Fibroblast of skin of right biceps (primary cell): ENCODE results near the gene GALM.
"Not testable (repeated sequence)": the region's sequence is repeated elsewhere in the genome, so short reads cannot be mapped to it uniquely, and the experiment has no call there.

Experiments used
- DNase-seq: peaks from one replicate; pipeline ENCODE4 v3.0.0-alpha.2; 2013

GALM gene

GRCh38 chr2:38682620-38683019 lies 16.7 kb downstream of the GALM start:
- not testable (repeated sequence) for DNase-seq

GRCh38 chr2:38683766-38684165 lies 17.9 kb downstream of the GALM start:
- DNase-seq, result no peak

- DNase-seq, result peak; percentile 22
Measured at GRCh38 chr2:38685116-38685735, 19.3 kb downstream of the GALM start.

- DNase-seq, result peak; percentile 93
Measured at GRCh38 chr2:38690499-38691420, 24.8 kb downstream of the GALM start.

- no peak for DNase-seq
Measured at GRCh38 chr2:38691994-38692393, 26.1 kb downstream of the GALM start.

GRCh38 chr2:38692636-38693318 lies 26.9 kb downstream of the GALM start:
- DNase-seq, result no peak

GRCh38 chr2:38697116-38697840 lies 31.4 kb downstream of the GALM start:
- DNase-seq, result no peak

GRCh38 chr2:38698467-38699003 lies 32.6 kb downstream of the GALM start:
- no peak for DNase-seq

- no peak for DNase-seq
Measured at GRCh38 chr2:38700113-38700785, 34.3 kb downstream of the GALM start.

- DNase-seq, result no peak
Measured at GRCh38 chr2:38700881-38701458, 35.1 kb downstream of the GALM start.

GRCh38 chr2:38701542-38701941 lies 35.6 kb downstream of the GALM start:
- no peak for DNase-seq

- DNase-seq, result peak; percentile 97
Measured at GRCh38 chr2:38702413-38702812, 36.5 kb downstream of the GALM start.

- DNase-seq, result peak; percentile 71
Measured at GRCh38 chr2:38703336-38703735, 37.4 kb downstream of the GALM start.

GRCh38 chr2:38704664-38705063 lies 38.8 kb downstream of the GALM start:
- DNase-seq, result no peak

GRCh38 chr2:38706846-38707345 lies 41.0 kb downstream of the GALM start:
- DNase-seq, result no peak

- DNase-seq, result not testable (repeated sequence)
Measured at GRCh38 chr2:38708491-38708890, 42.6 kb downstream of the GALM start.

GRCh38 chr2:38708900-38709566 lies 43.1 kb downstream of the GALM start:
- DNase-seq, result no peak

- DNase-seq, result no peak
Measured at GRCh38 chr2:38709567-38710194, 43.8 kb downstream of the GALM start.

- no peak for DNase-seq
Measured at GRCh38 chr2:38711558-38711957, 45.6 kb downstream of the GALM start.

GRCh38 chr2:38712413-38712812 lies 46.5 kb downstream of the GALM start:
- no peak for DNase-seq
